GM19395 (cell line): Measurements from ENCODE around the gene OTOG.
"Not testable (repeated sequence)": the region's sequence is repeated elsewhere in the genome, so short reads cannot be mapped to it uniquely, and the experiment has no call there.

Experiments
- ATAC-seq: cut with Tn5 transposase; IDR thresholded peaks from one replicate; pipeline ENCODE4 v1.9.1; 2021; ENCODE audit warnings: mild to moderate bottlenecking, moderate library complexity; ENCODE audit not compliant: unreplicated experiment

The OTOG gene

DNA sequence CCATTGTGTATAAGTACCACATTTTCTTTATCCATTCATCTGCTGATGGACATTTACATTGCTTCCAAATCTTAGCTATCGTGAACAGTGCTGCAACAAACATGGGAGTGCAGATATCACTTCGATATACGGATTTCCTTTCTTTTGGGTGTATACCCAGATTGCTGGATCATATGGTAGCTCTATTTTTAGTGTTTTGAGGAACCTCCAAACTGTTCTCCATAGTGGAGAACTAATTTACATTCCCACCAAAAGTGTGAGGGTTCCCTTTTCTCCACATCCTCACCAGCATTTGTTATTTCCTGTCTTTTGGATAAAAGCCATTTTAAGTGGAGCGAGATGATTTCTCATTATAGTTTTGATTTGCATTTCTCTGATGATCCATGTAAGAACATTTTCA is 75.7 kb downstream of the OTOG start:
- not testable (repeated sequence) for ATAC-seq

DNA sequence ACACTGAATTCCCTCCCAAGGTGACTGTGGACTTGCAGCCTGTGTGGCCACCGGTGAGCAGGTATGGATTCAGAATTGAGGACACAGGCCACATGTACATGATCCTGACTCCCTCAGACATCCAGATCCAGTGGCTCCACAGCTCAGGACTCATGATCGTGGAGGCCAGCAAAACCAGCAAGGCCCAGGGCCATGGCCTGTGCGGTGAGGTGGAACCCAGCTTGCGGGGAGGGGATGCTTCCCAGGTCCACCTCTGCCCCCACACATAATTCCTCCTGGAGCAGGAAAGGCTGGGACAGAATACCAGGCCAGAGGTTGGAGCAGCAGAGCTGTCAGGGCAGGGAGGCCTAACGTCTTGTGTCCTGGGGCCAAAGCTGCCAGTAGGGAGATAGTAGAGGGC is 82.1 kb downstream of the OTOG start:
- ATAC-seq: no peak

DNA sequence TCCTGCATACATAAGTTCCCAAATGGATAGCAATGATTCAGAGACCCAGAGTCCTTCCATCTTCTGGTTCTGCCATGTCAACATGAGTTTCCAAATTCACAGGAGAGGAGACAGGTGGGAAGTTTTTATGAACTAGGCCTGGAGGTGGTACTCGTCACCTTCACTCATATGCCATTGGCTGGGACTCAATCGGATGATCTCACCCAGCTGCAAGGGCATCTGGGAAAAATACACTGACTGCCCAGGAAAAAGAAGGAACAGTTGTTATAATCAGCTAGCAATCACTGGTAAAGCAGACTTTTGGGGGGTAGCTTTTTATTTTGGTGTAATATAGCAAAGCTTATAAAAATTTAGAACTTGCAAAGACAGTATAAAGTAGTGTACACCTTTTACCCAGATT is 83.9 kb downstream of the OTOG start:
- ATAC-seq: no peak

DNA sequence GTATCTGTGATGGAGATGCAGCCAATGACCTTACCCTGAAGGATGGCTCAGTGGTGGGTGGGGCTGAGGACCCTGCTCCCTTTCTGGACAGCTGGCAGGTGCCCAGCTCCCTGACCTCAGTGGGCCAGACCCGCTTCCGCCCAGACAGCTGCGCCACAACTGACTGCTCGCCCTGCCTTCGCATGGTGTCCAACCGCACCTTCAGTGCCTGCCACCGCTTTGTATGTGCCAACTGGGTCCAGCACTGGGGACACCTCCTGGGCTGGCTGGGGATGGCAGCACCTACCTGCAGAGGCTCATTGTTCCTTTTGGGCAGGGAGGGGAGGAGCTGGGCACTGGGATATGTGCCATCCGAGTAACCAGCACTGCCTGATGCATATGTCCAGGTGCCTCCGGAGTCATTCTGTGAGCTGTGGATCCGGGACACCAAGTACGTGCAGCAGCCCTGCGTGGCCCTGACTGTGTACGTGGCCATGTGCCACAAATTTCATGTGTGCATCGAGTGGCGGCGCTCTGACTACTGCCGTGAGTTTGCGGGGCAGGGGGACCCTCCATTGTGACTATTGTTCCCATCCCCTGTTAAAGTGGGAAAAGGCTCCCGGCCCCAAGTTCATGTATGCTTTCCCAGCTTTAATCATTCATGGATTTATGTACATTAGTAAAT is 84.8 kb downstream of the OTOG start:
- ATAC-seq: no peak

DNA sequence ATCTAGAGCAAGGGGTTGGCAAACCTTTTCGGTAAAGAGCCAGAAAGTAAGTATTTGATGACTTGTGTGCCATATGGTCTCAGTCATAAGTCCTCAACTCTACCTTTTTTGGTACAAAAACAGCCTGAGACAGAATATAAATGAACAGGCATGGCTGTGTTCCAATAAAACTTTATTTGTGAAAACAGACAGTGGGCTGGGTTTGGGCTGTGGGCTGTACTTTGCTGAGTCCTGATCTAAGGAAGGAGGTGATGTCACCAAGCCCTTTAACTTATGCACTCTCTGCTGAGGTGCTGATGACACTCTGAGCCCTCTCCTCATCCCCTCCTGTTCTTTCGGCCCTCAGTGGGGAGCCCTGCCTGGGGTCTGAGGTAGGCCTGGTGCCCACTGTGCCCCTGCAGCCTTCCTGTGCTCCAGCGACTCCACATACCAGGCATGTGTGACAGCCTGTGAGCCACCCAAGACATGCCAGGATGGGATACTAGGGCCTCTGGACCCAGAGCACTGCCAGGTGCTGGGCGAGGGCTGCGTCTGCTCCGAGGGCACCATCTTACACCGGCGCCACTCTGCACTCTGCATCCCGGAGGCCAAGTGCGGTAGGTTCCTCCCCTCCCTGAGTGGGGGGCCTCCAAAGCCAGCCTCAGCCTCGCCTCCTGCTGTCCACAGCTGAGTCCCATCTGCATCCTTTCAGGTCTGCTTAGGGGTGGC is 86.4 kb downstream of the OTOG start:
- ATAC-seq: no peak

DNA sequence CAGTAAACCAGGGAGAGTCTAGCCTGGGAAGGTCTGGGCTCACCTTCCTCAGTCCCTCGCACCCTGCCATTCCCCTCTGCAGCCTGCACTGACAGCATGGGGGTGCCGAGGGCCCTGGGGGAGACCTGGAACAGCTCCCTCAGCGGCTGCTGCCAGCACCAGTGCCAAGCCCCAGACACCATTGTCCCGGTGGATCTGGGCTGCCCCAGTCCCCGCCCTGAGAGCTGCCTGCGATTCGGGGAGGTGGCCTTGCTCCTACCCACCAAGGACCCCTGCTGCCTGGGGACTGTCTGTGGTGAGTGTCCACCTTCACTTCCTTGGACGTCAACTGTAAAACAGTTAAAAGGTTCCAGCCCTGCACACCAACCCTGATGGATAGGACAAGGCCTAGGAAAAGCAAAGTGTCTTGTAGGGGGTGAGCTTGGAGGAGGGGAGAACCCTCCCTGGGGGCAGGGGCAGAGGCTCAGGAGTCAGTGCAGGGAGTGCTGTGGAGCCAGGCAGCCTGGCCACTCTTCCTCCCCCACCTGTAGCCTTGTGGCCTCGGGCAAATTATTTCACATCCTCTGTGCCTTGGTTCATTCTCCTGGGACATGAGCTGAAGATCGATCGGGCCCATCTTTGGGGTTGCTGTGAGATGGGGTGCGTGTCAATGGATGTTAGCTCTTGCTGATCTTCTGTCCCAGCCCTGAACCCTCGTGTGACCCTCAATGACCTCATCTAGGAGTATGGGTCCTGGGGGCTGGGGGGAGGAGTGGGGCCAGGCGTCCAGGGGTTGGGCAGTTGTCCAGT is 87.1 kb downstream of the OTOG start:
- no peak for ATAC-seq

DNA sequence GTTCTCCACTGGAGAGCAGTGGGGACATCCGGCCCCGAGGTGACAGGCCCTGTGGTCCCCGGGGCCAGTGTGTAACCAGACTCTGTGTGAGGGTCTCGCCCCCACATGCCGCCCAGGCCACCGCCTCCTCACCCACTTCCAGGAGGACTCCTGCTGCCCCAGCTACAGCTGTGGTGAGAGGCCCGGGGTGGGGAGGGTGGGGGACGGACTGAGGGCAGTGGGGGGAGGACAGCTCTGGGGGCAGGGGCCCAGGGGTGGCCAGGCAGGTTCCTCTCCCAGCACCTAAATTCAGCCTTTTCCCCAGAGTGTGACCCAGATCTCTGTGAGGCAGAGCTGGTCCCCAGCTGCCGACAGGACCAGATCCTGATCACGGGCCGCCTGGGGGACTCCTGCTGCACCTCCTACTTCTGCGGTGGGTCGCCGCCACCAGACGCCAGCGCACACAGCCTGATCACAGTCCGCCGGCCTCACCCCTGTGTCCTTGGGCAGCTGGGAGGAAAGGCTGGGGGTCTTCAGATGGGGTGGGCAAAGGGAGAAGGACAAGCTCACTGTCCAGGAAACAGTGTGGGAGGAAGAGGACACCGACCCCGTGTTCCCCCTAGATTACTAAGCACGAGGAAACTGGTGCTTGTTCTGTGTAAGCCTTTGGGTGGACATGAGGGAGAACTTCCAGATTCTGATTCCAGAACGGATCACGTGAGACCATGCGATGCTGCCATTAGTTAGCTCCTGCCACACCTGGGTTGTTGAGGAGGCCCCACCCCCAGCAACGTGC is 87.9 kb downstream of the OTOG start:
- no peak for ATAC-seq

DNA sequence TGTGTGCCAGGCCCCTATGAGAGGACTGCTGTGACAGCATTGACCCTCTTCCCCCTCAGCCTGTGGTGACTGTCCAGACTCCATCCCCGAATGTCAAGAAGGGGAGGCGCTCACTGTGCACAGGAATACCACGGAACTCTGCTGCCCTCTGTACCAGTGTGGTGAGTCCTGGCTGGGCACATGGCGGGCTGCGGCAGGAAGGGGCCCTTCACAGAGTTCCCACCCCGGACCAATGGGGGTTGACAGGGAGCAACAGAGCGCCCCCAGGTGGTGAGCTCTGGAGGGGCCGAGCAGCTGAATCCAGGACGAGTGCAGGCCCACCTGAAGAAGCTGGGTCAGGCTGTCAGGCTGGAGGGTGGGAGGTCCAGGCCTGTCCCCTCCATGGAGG is 88.5 kb downstream of the OTOG start:
- ATAC-seq: no peak

DNA sequence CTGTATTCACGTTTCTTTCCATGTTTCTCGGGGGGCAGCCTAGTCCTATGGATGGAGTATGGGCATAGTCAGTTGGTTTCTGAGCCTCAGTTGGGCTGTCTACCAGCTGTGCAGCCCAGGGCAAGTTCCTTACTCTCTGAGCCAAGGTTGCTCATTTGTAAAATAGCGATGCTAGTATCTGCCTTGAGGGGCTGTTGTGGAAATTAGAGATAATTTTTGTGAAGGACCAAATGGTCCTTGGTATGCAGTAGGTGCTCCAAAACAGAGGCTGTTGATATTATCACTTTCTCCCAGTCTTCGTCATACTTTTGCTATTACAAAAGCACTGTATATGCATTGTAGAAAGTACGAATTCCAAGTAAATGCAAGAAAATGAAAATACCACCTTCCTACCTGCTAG is 89.7 kb downstream of the OTOG start:
- ATAC-seq: no peak

DNA sequence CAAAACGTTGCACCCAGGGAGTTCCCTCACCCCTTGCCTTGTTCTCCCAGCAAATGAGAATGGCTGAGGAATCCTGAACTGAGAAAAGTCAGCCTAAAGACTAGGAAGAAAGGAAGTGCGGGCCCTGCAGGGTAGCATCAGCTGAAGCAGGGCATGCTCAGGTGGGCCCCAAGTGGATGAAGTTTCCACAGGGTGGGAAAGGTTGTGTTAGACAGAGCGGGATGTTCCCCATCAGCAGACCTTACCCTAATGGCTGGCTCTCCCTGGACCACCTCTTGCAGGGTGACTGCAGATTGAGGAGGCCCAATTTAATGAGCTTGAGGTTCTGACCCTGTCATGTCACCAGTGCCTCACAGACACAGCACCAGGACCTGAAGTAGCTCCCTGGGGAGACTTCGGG is 90.8 kb downstream of the OTOG start:
- ATAC-seq: no peak

DNA sequence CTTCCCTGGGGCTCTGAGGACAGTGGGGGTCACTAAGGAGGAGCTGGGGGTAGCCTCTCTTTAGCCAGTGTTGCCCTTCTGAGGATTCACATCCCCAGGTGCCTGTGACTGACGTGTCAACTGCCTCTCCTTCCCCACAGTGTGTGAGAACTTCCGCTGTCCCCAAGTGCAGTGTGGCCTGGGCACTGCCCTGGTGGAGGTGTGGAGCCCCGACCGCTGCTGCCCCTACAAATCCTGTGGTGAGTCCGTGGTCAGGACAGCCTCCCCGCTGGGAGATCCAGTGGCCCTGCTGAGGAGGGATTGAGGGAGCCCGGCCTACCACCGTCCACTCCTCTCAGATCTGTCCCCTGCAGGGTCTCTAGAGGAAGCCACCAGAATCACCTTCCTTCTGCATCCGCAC is 91.3 kb downstream of the OTOG start:
- no peak for ATAC-seq

DNA sequence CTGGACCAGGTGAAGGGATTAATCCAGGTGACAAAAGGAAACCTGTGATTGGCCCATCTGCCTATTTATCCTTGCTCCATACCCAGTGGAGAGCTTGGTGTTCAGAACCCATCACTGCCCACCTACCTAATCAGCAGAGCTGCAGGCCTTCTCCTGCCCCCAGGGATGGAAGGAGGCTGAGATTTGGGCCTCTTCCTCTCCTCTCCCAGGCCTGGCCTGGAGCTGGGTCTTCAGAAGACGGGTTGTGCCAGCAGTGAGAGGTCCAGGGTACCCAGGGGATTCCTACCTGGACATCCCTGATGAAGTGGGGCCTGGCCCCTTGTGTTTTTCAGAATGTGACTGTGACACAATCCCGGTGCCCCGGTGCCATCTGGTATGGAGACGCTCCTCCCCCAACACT is 92.0 kb downstream of the OTOG start:
- ATAC-seq: no peak

DNA sequence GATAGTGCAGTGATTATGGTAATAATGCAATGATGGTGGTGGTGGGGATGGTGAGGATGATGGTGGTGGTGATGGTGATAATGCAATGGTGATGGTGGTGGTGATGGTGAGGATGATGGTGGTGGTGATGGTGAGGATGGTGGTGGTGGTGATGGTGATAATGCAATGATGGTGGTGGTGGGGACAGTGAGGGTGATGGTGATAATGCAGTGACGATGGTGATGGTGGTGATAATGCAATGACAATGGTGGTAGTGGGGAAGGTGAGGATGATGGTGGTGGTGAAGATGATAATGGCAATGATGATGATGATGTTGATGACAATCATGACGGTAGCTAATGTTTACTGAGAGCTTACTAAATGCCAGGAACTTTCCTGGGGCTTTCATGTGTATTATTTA is 92.7 kb downstream of the OTOG start:
- no peak for ATAC-seq

DNA sequence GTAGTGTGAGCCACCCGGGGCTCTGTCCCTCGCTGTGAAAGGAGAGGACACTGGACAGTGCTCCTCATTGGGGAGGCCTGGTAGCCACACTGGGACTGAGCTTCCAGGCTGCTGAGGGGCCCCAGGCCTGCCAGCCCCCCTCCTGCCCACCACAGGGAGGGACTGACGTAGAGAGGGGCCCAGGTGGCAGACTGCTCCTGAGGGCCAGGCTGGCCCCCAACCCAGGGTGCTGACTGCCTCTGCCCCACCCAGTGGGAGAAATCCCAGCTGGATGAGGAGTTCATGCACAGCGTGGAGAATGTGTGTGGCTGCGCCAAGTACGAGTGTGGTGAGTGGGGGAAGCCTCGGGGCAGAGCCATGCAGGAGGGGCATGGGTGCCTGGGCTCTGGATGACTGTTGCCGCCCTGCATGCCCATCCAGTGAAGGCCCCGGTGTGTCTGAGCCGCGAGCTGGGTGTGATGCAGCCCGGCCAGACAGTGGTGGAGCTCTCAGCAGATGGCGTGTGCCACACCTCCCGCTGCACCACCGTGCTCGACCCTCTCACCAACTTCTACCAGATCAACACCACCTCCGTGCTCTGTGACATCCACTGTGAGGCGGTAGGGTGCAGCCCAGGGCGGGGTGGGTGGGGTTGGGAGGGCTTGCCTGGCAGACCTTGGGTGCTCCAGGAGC is 93.6 kb downstream of the OTOG start:
- no peak for ATAC-seq

DNA sequence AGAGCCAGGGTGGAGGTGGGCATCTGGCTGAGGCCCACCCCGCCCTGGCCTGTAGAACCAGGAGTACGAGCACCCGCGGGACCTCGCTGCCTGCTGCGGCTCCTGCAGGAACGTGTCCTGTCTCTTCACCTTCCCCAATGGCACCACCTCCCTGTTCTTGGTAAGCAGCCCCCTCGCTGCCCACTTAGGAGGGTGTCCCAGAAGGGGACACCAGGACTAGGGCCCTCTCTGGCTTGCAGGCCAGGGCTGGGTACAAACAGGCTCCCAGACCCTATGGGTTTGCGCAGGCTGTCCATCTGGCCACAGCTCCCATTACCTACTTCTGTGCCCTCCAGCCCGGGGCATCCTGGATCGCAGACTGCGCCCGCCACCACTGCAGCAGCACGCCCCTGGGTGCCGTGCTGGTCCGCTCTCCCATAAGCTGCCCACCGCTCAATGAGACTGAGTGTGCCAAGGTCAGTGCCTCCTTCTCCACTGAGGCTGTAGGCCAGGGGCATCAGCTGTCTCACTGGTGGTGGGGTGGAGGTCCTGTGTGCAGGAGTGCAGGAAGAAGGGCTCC is 94.8 kb downstream of the OTOG start:
- no peak for ATAC-seq

DNA sequence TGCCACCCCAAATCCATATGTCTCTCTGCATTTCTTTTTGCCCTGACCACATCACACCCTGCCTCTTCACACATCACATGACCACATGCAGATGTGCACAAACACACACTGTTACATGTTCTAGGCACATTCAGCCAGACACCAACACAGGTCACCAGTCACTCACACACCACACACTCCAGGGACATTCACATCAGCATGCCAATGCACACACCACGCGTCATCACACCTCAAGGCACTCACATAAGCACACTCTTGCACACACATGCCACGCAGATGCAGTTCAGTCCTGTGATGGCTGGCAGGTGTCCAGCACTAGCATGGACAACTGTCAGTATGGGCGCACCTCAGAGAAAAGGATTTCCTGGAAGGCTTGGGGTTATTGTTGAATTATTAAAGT is 95.3 kb downstream of the OTOG start:
- ATAC-seq: no peak

DNA sequence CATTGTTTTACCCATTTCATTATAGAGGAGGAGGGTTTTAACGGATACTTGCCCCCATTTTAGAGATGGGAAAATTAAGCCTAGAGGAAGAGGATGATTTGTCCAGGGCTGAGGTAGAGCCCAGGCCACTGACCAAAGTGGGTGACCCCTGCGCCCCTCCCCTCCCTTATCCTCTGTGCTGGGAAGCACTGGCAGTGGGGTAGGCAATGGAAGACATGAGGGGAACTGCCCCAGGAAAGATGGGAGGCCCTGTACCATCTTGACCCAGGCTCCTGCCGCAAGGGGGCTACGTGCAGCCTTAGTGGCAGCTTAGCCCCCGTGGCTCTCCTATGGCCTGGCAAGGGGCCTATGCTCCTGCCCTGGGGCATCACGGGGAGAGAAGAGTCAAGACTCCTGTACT is 95.9 kb downstream of the OTOG start:
- no peak for ATAC-seq

DNA sequence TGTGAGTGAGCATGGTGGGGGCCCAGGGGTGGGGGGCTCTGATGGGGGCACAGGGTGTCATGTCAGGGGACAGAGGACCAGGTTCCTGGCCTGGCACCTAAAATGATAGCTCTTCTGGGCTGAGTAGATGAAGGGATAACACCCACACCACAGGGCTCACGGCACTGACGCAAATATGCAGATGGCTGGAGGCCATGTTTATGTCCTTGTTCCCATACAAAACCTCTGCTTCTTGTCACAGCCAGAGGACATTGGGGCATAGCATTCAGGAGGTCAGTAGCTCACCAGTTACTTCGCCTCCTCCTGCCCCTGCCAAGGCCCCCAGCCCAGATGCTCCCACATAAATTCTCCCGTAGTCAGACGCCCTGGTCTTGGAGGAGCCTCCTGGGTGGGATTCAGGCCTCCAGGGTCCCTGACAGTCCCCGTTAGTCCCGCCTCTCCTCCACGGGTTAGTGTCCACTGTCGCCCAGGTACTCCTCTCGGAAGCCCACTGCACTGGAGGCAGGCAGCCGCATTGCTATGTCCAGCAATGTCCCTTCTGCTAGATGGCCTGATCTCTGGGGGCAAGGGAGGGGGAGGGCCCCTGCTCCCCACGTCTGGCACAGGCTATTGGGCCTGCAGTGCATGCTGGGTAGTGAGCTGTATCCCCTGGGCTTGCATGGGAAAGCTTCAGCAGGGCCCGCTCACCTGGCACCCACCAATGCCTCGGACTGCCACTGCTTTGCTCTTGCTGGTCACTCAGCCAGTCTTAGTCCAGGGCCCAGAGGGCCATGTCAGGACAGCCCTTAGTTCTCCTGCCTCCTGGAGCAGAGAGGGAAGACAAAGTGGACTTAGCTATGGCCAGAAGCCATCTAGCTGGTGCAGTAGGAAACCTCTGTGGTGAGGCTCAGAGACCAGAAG is 96.7 kb downstream of the OTOG start:
- no peak for ATAC-seq

DNA sequence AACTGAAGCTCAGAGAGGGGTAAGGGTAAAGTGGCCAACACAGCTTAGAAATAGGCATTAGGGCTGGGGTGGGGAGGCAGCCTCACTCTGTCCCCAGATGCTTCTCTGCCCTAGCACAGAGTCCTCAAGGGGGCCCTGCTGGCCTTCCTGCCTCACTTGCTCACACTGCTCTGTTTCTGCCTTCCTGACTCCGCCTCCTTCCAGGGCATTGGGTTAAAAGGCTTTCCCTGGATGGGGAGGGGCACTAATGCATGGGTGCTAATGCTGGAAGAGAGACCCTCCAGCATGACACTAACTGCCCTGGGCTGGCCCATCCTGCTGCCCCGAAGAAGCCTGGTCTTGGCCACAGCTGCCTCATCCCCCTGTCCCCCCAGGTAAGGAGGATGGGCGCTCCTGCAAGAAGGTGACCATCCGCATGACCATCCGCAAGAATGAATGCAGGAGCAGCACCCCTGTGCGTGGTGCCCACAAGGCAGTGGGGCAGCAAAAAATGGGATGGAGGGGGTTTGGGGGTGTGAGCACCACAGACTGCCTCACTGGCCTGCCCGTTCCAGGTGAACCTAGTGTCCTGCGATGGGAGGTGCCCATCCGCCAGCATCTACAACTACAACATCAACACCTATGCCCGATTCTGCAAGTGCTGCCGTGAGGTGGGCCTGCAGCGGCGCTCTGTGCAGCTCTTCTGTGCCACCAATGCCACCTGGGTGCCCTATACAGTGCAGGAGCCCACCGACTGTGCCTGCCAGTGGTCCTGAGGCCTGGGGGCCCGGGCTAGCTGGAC is 98.3 kb downstream of the OTOG start:
- ATAC-seq: no peak
